Caco-2 (cell line): ENCODE results near the gene MYH7B. TPM values are rescaled to one million over a fixed set of nuclear protein-coding genes. Genes with fewer than 3 reads are reported as not detected.

Experiments used
- BruUV-seq: library from RNA; stranded (reverse); fragments of 400-500 nt; replicated peaks from 2 replicates; lab custom pipeline; 2021; lab: Mats Ljungman, UMichigan
- CTCF ChIA-PET: fragments of 300-600 bp; sonication (Branson Sonifier 250); formaldehyde crosslinking; loops from one replicate; lab custom pipeline; 2022; ENCODE audit warnings: antibody characterized with exemption; lab: Charles Lee
- POLR2A ChIA-PET: fragments of 300-600 bp; sonication (Branson Sonifier 250); formaldehyde crosslinking; loops from one replicate; lab custom pipeline; 2022; ENCODE audit warnings: antibody characterized with exemption; lab: Charles Lee
- DNase-seq, 2 experiments: peaks; one replicate each; pipeline versions ENCODE4 v3.0.0 to v3.0.0-alpha.2; 2020 to 2022
- H3K27me3 ChIP-seq: replicated peaks from 2 replicates; pipeline ENCODE4 v1.6.0; 2011; ENCODE audit warnings: low read length; ENCODE audit not compliant: control insufficient read depth, insufficient read depth
- H3K36me3 ChIP-seq: 2 replicates; pipeline ENCODE4 v1.5.1; 2011; ENCODE audit warnings: low read length; ENCODE audit not compliant: control insufficient read depth, insufficient read depth
- H3K4me1 ChIP-seq: fragments of 250-450 bp; sonication (Bioruptor Pico); 2 replicates; pipeline ENCODE4 v1.5.1; 2020; ENCODE audit warnings: mild to moderate bottlenecking
- H3K4me3 ChIP-seq: 2 replicates; pipeline ENCODE4 v1.5.1; 2011; ENCODE audit warnings: low read depth, mild to moderate bottlenecking, control low read depth, low read length
- H3K9me3 ChIP-seq: fragments of 250-450 bp; sonication (Bioruptor Pico); 2 replicates; pipeline ENCODE4 v1.5.1; 2020; ENCODE audit warnings: mild to moderate bottlenecking, moderate library complexity
- H3K27ac Mint-ChIP-seq: one replicate; pipeline ENCODE4 v1.8.0; 2022; ENCODE audit warnings: mixed read lengths; ENCODE audit not compliant: unreplicated experiment
- H3K27me3 Mint-ChIP-seq: one replicate; pipeline ENCODE4 v1.8.0; 2022; ENCODE audit warnings: mixed read lengths; ENCODE audit not compliant: insufficient read depth, unreplicated experiment
- H3K36me3 Mint-ChIP-seq: one replicate; pipeline ENCODE4 v1.8.0; 2022; ENCODE audit warnings: mild to moderate bottlenecking, mixed read lengths; ENCODE audit not compliant: insufficient read depth, unreplicated experiment
- H3K4me1 Mint-ChIP-seq: one replicate; pipeline ENCODE4 v1.8.0; 2022; ENCODE audit warnings: low read depth, mixed read lengths; ENCODE audit not compliant: unreplicated experiment
- H3K4me3 Mint-ChIP-seq: one replicate; pipeline ENCODE4 v1.8.0; 2022; ENCODE audit warnings: mild to moderate bottlenecking, moderate library complexity, mixed read lengths; ENCODE audit not compliant: unreplicated experiment
- H3K9me3 Mint-ChIP-seq: one replicate; pipeline ENCODE4 v1.8.0; 2022; ENCODE audit warnings: mixed read lengths; ENCODE audit not compliant: unreplicated experiment
- intact Hi-C: fragments of 100-400 bp; cut with micrococcal nuclease; formaldehyde crosslinking; loops from one replicate; pipeline ENCODE4 v1.10.0; 2022; ENCODE audit not compliant: unreplicated experiment
- total RNA-seq: library from RNA; stranded (reverse); gene quantifications from 2 replicates; pipeline ENCODE4 v1.2.3, GENCODE V29; 2022
- TF ChIP-seq, protein P1 (sequence below), 2 experiments: fragments of 200-600 bp in 1 of 2; IDR thresholded peaks; 1 replicate in 1 of 2; 2 replicates in 1 of 2; pipeline versions ENCODE4 v1.5.1 to v1.8.0; 2011 to 2022; ENCODE audit warnings: antibody characterized with exemption in 1 of 2, control low read depth in 1 of 2, inconsistent platforms in 1 of 2, low read depth in 1 of 2, low read length in 1 of 2, mild to moderate bottlenecking in 1 of 2, moderate library complexity in 1 of 2; ENCODE audit not compliant: insufficient read depth in 1 of 2, severe bottlenecking in 1 of 2, unreplicated experiment in 1 of 2

MYH7B gene
- total RNA-seq, 1 experiment from 2014 or later = 2.5 TPM

- Mint-ChIP-seq H3K36me3 (peaks cover 21% of the 10 kb centered on the region), H3K9me3 (no peaks in the 10 kb centered on the region), H3K27me3 (no peaks in the 10 kb centered on the region), H3K27ac (no peak overlapping the region), H3K4me1 (no peaks in the 10 kb centered on the region), H3K4me3 (no peak overlapping the region)
- TF ChIP-seq, protein P1, sequence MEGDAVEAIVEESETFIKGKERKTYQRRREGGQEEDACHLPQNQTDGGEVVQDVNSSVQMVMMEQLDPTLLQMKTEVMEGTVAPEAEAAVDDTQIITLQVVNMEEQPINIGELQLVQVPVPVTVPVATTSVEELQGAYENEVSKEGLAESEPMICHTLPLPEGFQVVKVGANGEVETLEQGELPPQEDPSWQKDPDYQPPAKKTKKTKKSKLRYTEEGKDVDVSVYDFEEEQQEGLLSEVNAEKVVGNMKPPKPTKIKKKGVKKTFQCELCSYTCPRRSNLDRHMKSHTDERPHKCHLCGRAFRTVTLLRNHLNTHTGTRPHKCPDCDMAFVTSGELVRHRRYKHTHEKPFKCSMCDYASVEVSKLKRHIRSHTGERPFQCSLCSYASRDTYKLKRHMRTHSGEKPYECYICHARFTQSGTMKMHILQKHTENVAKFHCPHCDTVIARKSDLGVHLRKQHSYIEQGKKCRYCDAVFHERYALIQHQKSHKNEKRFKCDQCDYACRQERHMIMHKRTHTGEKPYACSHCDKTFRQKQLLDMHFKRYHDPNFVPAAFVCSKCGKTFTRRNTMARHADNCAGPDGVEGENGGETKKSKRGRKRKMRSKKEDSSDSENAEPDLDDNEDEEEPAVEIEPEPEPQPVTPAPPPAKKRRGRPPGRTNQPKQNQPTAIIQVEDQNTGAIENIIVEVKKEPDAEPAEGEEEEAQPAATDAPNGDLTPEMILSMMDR (IDR thresholded peaks at IDR 0.05; ENCODE audit: insufficient read depth in 1 of 2, low read depth in 1 of 2, low read length in 1 of 2, severe bottlenecking in 1 of 2, unreplicated experiment in 1 of 2) = no peak
- DNase-seq = peak in 1 of 2 experiments; percentile 49
- intact Hi-C loops = no loop called here
- no peak overlapping the region for H3K4me3 ChIP-seq
- CTCF ChIA-PET = interaction anchor here (0.9 to 1.1 kb wide), 2 partner anchors 28 to 110 kb away, joined by 4 read pairs; partner anchors contain the start of genes GSS and MYH7B
- H3K9me3 ChIP-seq = no peaks in the 10 kb centered on the region
- H3K4me1 ChIP-seq = no peaks in the 10 kb centered on the region
- H3K36me3 ChIP-seq = no peaks in the 10 kb centered on the region
- POLR2A ChIA-PET = no interaction called here
- no peaks in the 10 kb centered on the region; the same call in 1 of the 2 replicates for H3K27me3 ChIP-seq
- no TSS peak for BruUV-seq
Measured at GRCh38 chr20:34983995-34984735, 28.5 kb downstream of the MYH7B start.

- H3K4me1 ChIP-seq = no peaks in the 10 kb centered on the region
- no peak for DNase-seq
- H3K27ac Mint-ChIP-seq = peak overlapping the region; percentile 4
- CTCF ChIA-PET = interaction anchor here (1.1 to 1.8 kb wide), 2 partner anchors 111 to 112 kb away, joined by 4 read pairs; partner anchors contain the start of gene GGT7
- TF ChIP-seq, protein P1 (IDR thresholded peaks at IDR 0.05; ENCODE audit: insufficient read depth in 1 of 2, low read depth in 1 of 2, low read length in 1 of 2, severe bottlenecking in 1 of 2, unreplicated experiment in 1 of 2) = no peak
- BruUV-seq = no TSS peak
- H3K9me3 ChIP-seq = no peaks in the 10 kb centered on the region
- intact Hi-C loops = no loop called here
- no peak overlapping the region for H3K4me3 Mint-ChIP-seq
- H3K4me1 Mint-ChIP-seq = no peaks in the 10 kb centered on the region
- H3K27me3 Mint-ChIP-seq = no peaks in the 10 kb centered on the region
- H3K36me3 ChIP-seq = no peaks in the 10 kb centered on the region
- no peaks in the 10 kb centered on the region for H3K9me3 Mint-ChIP-seq
- H3K36me3 Mint-ChIP-seq = peaks cover 27% of the 10 kb centered on the region
- no peak overlapping the region for H3K4me3 ChIP-seq
- POLR2A ChIA-PET = no interaction called here
- no peaks in the 10 kb centered on the region; the same call in 1 of the 2 replicates for H3K27me3 ChIP-seq
Measured at GRCh38 chr20:34984756-34985261, 29.1 kb downstream of the MYH7B start.

DNA sequence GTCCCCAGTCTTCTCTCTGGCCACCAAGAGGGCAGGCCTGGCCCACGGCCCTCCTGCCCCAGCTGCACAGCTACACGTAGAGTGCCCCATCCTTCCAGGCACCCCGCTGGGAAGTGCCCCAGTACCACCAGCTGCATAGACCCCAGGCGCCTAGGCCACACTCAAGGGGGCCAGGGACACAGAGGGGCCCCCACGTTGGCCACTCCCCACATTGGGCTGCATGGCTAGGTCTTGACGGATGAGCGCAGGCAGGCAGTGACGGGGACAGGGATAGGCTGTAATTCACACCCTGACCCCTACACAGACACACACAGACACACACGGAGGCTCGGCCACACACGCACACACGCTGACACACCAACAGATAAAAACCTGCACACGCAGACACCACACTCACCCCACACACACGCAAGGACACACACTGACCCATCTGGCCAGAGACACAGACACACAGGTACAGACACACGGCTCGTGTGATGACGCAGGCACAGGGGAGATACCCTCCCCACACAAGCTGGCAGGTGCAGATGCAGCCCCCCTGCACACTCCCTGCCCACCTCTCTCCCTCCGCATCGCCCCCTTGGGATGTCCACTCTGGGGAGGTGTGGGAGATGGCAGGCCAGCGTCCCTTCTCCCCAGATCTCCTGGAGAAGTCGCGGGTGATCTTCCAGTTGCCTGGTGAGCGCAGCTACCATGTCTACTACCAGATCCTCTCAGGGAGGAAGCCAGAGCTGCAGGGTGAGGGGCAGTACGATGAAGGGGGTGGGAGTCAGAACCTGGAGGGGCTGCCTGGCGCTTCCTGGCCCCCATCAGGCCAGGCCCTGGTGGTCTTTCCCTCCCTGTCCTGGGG is 30.0 kb downstream of the MYH7B start:
- ChIA-PET POLR2A (no interaction called here), CTCF (interaction anchor here (0.5 to 1.8 kb wide), 3 partner anchors 111 to 148 kb away, joined by 4 to 5 read pairs (median 4); partner anchors contain the start of gene GGT7)
- no peak for DNase-seq
- Mint-ChIP-seq H3K4me1 (no peaks in the 10 kb centered on the region), H3K27me3 (no peaks in the 10 kb centered on the region), H3K36me3 (peaks cover 28% of the 10 kb centered on the region), H3K27ac (peak overlapping the region; percentile 4), H3K9me3 (no peaks in the 10 kb centered on the region), H3K4me3 (no peak overlapping the region)
- no peaks in the 10 kb centered on the region for H3K4me1 ChIP-seq
- H3K27me3 ChIP-seq = no peaks in the 10 kb centered on the region; the same call in 1 of the 2 replicates
- H3K36me3 ChIP-seq = no peaks in the 10 kb centered on the region
- H3K9me3 ChIP-seq = no peaks in the 10 kb centered on the region
- TF ChIP-seq, protein P1 (IDR thresholded peaks at IDR 0.05; ENCODE audit: insufficient read depth in 1 of 2, low read depth in 1 of 2, low read length in 1 of 2, severe bottlenecking in 1 of 2, unreplicated experiment in 1 of 2) = no peak
- intact Hi-C loops = no loop called here
- H3K4me3 ChIP-seq = no peak overlapping the region
- no TSS peak for BruUV-seq
